Endothelial cell of umbilical vein (primary cell): Measurements from ENCODE around the gene ENPP4.

ENCODE experiments used
- EZH2 ChIP-seq: IDR thresholded peaks from 2 replicates; pipeline ENCODE4 v1.6.1; 2012; ENCODE audit warnings: borderline replicate concordance, low read depth, mild to moderate bottlenecking, moderate library complexity, low read length, inconsistent platforms; ENCODE audit not compliant: severe bottlenecking
- FOS ChIP-seq: IDR thresholded peaks from 2 replicates; pipeline ENCODE4 v1.6.1; 2011; ENCODE audit warnings: mild to moderate bottlenecking, low read length, moderate library complexity, borderline replicate concordance; ENCODE audit not compliant: insufficient read depth
- JUN ChIP-seq: IDR thresholded peaks from 2 replicates; pipeline ENCODE4 v1.6.1; 2011; ENCODE audit warnings: borderline replicate concordance, low read depth; ENCODE audit not compliant: insufficient read length, insufficient read depth
- POLR2A ChIP-seq: IDR thresholded peaks from 2 replicates; pipeline ENCODE4 v1.6.1; 2012; ENCODE audit warnings: low read depth, mild to moderate bottlenecking, control low read depth, low read length
- TF ChIP-seq, protein P1 (sequence below): IDR thresholded peaks from 2 replicates; pipeline ENCODE4 v1.6.1; 2011; ENCODE audit not compliant: insufficient read depth, insufficient read length

GRCh38 chr6:46129291-46129628 lies 529 bp upstream of the ENPP4 start:
- TF ChIP-seq POLR2A (no peak), EZH2 (no peak), JUN (no peak), FOS (no peak)
- TF ChIP-seq, protein P1, sequence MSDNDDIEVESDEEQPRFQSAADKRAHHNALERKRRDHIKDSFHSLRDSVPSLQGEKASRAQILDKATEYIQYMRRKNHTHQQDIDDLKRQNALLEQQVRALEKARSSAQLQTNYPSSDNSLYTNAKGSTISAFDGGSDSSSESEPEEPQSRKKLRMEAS, result no peak
